ENCODE data around the gene SVEP1. TPM values are rescaled to one million over a fixed set of nuclear protein-coding genes. Genes with fewer than 3 reads are reported as not detected.

The SVEP1 gene
- polyA plus RNA-seq, 1 experiment = 34.8 TPM

DNA sequence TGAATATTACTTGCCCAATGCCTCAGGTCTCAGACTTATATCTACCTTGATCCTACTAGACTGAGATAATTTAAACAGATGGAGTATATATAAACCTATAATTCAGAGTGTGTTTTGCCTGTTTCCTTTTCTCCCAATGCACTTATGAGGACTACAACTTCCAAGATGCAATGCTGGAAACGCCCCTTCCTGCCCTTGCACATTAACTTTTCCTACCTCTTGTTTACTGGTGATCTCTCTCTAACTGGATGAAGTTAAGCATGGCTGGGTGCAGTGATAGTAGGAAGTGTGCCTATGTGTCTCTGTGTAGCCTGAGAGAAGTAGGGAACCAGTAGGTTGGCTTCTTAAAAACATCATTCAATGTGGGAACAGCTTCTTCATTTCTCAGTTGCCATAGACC lies 115.2 kb downstream of the SVEP1 start:
- H3K9me3 ChIP-seq (ENCODE audit: control insufficient read depth, insufficient read depth, low read length) = no peaks in the 10 kb centered on the region
- POLR2A ChIA-PET = no interaction called here

DNA sequence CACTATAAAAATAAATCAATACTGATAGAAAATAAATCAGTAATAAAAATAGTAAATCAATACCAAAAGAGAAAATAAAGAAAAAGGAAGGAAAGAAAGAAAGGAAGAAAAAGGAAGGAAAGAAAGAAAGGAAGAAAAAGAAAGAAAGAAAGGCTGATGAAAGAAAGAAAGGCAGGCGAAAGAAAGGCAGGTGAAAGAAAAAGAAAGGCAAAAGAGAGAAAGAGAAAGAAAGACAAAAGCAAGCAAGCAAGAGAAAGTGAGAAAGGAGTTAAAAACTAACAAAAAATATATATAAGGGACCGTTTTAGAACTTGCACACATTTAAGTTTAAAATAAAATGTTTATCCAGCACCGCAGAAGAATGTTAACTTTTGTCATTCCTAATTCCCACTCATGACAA lies 116.0 kb downstream of the SVEP1 start:
- Histone ChIP-seq H3K9me3 (ENCODE audit: control insufficient read depth, insufficient read depth, low read length) (no peaks in the 10 kb centered on the region), H3K4me3 (ENCODE audit: low read depth, low read length) (no peak overlapping the region), H3K27ac (ENCODE audit: low read depth, low read length) (no peak overlapping the region), H3K27me3 (ENCODE audit: control insufficient read depth, insufficient read depth, low read length) (no peaks in the 10 kb centered on the region)
- CTCF ChIA-PET = no interaction called here
- TF ChIP-seq, protein P1, sequence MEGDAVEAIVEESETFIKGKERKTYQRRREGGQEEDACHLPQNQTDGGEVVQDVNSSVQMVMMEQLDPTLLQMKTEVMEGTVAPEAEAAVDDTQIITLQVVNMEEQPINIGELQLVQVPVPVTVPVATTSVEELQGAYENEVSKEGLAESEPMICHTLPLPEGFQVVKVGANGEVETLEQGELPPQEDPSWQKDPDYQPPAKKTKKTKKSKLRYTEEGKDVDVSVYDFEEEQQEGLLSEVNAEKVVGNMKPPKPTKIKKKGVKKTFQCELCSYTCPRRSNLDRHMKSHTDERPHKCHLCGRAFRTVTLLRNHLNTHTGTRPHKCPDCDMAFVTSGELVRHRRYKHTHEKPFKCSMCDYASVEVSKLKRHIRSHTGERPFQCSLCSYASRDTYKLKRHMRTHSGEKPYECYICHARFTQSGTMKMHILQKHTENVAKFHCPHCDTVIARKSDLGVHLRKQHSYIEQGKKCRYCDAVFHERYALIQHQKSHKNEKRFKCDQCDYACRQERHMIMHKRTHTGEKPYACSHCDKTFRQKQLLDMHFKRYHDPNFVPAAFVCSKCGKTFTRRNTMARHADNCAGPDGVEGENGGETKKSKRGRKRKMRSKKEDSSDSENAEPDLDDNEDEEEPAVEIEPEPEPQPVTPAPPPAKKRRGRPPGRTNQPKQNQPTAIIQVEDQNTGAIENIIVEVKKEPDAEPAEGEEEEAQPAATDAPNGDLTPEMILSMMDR (IDR thresholded peaks at IDR 0.05; ENCODE audit: low read depth, low read length) = no peak
- DNase-seq (ENCODE audit: low read depth, low spot score) = no peak
- POLR2A ChIA-PET = no interaction called here

More for the DNA sequence above, 115.2 kb downstream of the SVEP1 start:
- Histone ChIP-seq H3K27ac (ENCODE audit: low read depth, low read length) (no peak overlapping the region), H3K4me3 (ENCODE audit: low read depth, low read length) (no peak overlapping the region), H3K27me3 (ENCODE audit: control insufficient read depth, insufficient read depth, low read length) (no peaks in the 10 kb centered on the region)
- TF ChIP-seq, protein P1 (IDR thresholded peaks at IDR 0.05; ENCODE audit: low read depth, low read length) = no peak
- DNase-seq (ENCODE audit: low read depth, low spot score) = no peak
- CTCF ChIA-PET = no interaction called here

DNA sequence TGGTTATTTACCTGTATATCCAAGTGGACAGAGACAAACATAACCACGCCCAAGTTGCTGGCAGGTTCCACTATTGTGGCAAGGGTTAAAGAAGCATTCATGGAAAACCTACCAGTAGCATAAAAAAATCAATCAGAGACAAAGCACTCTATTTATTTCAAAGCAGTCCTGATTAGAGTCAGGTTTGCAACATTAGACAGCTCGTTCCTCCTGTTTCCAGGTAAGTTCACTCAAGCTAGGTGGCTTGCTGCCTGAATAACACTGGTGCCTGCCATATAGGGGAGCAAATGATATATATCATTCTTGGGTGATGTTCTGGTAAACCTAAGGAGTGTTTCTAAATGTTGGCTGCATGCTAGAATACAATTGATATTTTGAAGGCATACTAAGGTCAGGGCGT lies 122.3 kb downstream of the SVEP1 start:
- POLR2A ChIA-PET = no interaction called here

DNA sequence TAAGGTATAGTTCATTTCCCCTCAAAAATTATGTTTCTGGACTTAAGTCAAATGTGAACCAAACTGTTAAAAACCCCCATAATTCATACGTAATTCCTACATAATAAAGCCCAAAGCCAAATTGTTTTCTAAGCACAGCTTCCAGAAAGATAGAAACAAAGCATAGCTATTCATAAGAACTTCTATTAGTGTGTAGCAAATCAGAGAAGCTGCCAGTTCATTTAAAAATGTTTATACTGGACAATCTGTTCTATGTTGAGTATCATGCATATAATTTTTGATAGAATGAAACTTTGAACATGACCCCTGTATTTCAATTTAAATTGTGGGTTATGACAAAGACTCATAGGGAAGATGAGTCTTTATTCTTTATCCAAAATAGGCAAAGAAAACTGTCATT lies 122.9 kb downstream of the SVEP1 start:
- H3K27me3 ChIP-seq (ENCODE audit: control insufficient read depth, insufficient read depth, low read length) = no peaks in the 10 kb centered on the region
- CTCF ChIA-PET = interaction anchor here (0.6 kb wide), 1 partner anchor 169 kb away, joined by 3 read pairs; no protein-coding TSS in a partner anchor
- H3K9me3 ChIP-seq (ENCODE audit: control insufficient read depth, insufficient read depth, low read length) = no peaks in the 10 kb centered on the region
- no peak overlapping the region for H3K4me3 ChIP-seq (ENCODE audit: low read depth, low read length)
- POLR2A ChIA-PET = no interaction called here
- H3K27ac ChIP-seq (ENCODE audit: low read depth, low read length) = no peak overlapping the region
- DNase-seq (ENCODE audit: low read depth, low spot score) = no peak
- TF ChIP-seq, protein P1 (IDR thresholded peaks at IDR 0.05; ENCODE audit: low read depth, low read length) = no peak

More for the DNA sequence above, 122.3 kb downstream of the SVEP1 start:
- CTCF ChIA-PET = interaction anchor here (0.6 kb wide), 1 partner anchor 168 kb away, joined by 3 read pairs; no protein-coding TSS in a partner anchor
- Histone ChIP-seq H3K4me3 (ENCODE audit: low read depth, low read length) (no peak overlapping the region), H3K9me3 (ENCODE audit: control insufficient read depth, insufficient read depth, low read length) (no peaks in the 10 kb centered on the region), H3K27ac (ENCODE audit: low read depth, low read length) (no peak overlapping the region), H3K27me3 (ENCODE audit: control insufficient read depth, insufficient read depth, low read length) (no peaks in the 10 kb centered on the region)
- TF ChIP-seq, protein P1 (IDR thresholded peaks at IDR 0.05; ENCODE audit: low read depth, low read length) = no peak
- no peak for DNase-seq (ENCODE audit: low read depth, low spot score)

DNA sequence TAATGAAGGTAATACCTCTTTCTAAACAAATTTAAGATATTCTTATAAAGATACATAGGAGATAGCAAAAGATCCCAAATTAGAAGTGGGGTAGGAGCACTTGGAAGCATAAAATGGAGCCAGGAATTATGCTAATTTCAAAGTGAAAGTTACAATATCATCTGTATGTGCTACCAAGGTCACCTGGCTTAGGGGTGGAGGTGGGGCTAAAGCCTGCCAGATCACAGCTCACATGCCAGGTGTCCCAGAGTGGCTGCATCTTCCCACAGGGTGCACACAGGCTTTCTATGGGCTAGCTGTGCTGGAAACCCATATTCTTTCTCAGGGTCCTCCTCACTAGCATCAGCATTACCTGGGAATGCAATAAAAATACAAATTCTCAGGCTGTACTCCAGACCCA lies 123.7 kb downstream of the SVEP1 start:
- Histone ChIP-seq H3K27ac (ENCODE audit: low read depth, low read length) (no peak overlapping the region), H3K27me3 (ENCODE audit: control insufficient read depth, insufficient read depth, low read length) (no peaks in the 10 kb centered on the region), H3K9me3 (ENCODE audit: control insufficient read depth, insufficient read depth, low read length) (no peaks in the 10 kb centered on the region), H3K4me3 (ENCODE audit: low read depth, low read length) (no peak overlapping the region)
- no peak for DNase-seq (ENCODE audit: low read depth, low spot score)
- CTCF ChIA-PET = no interaction called here
- POLR2A ChIA-PET = no interaction called here
- TF ChIP-seq, protein P1 (IDR thresholded peaks at IDR 0.05; ENCODE audit: low read depth, low read length) = no peak
